HG03571 (cell line): Measurements from ENCODE around the gene TES.

Source experiments
- ATAC-seq: cut with Tn5 transposase; IDR thresholded peaks from one replicate; pipeline ENCODE4 v1.9.1; 2021; ENCODE audit not compliant: unreplicated experiment

The TES gene

DNA sequence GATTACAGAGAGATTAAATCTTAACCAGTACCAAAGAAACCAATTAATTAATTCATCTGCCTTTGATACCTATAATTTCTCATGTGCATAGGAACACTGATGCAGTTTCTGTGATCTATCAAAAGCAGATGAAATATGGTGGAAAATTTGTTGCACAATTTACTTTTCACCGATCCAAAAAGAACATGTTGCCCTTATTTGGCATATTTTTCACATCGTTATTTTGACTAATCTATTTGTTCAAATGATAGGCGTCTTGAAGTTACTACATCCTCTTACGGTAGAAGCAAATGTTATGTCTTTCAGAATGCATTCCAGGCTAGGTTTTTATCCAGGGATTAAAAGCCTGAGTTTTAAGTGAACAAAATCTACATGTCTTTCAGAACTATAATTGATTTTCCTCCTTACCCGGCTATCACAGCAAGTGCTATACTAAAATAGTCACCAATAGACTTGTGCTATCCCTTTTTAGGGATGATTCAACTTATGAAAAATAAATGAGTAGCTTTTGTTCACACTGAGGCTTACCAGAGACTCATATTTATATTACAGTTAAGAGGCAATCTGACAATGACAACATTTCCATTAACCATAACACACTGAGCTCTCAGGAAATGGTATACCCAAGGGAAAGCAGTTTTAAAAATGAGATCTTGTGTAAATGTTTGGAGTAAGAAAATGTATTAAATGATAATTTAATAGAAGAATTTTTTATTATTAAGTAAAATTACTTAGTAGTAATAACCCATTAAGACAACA lies 16.8 kb upstream of the TES start:
- no peak for ATAC-seq

DNA sequence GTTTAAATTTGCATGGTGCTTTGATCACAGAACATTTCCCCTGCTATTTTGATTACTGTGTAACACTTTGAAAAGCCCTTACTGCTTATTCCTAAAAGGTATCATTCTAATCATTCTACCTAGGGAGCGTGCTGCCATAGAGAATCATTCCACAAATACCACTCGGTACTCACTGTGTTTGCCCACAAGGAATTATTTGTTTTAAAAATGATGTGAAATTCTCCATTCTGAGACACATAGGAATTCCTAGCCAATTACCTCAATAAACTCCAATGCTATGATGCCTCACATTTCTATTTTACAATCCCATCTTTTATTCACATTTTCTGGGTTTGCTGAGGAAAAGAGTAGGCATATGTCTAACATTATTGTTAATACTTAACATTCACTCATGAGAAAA lies 16.2 kb upstream of the TES start:
- no peak for ATAC-seq

DNA sequence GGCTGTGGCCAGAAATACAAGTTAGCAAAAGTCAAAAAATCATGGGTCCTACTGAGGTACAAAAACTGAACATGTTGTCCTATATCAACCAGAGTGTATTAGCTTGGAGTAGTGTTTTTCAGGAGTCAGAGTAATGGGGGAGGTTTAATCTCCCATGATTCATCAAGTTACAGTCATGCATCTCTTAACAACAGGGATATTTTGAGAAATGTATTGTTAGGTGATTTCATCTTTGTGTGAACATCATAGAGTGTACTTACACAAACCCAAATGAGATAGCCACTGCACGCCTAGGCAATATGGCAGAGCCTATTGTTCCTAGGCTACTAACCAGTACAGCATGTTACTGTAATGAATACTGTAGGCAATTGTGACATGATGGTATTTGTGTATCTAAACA lies 14.9 kb upstream of the TES start:
- no peak for ATAC-seq

DNA sequence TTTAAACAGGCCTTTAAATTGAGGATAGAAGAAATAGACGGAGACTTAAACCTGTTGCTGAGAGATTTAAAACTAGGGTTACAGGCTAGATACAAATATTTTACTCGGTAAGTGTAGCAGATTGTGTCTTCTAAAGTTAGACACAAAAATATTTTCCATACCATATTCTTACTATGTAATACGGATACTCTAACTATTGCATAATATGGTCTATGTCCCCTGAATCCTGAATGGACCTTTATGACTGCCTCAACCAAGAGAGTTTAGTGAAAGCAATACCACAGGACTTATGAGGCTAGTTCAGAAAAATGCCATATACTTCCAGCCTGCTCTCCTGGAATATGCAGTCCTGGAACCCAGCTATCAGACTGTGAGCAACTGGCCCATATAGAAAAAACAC lies 13.4 kb upstream of the TES start:
- ATAC-seq, result no peak

DNA sequence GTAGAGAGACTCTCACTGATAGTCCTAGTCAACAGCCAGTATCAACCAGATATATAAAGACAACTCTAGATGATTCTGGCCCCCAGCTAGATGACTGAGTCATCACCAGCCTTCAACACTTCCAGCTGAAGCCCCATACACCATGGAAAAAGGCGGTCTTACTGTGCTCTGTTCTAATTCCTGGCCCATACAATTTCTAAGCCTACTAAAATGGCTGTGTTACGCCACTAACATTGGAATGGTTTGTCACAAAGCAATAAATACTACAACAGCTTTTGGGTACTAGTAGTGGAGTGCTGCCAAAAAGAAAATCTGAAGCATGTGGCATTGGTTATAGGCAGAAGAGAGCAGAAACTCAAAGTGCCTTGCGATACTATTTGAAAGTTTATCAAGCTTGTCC lies 13.0 kb upstream of the TES start:
- ATAC-seq, result no peak

DNA sequence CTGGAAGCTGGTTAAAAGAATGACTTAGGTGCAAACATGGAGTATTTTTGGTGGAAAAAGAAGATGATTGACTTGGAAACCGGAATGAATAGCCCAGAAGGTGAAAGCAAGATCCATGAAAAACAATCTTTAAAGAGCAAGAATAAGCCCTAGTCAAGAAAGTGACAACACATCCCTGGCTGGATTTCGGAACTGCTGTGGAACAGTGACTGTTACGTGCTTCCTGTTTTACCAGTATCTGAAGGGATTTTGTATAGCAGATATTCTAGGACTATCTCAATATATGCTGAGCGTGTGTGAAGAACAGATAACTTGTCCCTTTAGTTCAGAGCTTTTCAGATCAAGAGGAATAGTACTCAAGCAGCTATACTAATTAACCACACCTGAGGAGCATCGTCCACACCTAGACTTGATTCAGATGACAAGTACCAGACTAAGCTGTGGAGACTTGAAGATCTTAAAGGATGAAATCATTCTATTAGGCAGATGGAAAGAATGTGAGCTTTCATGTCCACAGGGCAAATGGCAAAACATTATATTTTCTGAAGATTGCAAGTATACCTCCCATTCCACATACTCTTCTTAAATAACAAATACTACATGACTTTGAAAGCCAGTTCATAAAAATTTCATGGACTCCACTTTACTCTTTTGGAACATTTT lies 11.5 kb upstream of the TES start:
- no peak for ATAC-seq

DNA sequence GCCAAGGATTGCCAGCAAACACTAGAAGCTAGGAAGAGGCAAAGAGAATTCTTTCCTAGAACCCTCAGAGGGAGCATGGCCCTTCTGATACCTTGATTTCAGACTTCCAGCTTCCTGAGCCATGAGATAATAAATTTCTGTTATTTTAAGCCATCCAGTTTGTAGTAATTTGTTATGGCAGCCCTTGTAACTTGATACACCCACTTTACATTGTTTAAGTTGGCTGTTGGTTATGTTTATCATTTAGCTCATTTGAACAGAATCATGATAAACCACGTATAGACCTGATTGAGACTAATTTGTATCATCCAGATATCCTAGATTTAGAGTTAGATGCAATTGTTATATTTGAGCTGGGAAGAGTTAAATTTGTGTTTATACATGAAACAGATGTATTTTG lies 9.4 kb upstream of the TES start:
- ATAC-seq, result no peak

DNA sequence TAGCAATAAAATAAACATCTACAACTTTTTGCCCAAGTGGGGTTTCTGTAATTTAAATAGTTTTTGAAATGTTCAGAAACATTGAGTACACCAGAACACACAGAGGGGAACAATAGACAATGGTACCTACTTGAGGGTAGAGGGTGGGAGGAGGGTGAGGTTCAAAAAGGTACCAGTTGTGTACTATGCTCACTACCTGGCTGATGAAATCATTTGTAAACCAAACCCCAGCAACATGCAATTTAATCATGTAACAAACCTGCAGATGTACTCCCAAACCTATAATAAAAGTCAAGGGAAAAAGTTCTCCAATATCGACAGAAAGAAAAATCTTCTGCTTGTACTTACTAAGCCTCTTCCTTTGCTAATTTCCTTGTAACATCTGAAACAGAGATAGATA lies 4.2 kb upstream of the TES start:
- no peak for ATAC-seq

DNA sequence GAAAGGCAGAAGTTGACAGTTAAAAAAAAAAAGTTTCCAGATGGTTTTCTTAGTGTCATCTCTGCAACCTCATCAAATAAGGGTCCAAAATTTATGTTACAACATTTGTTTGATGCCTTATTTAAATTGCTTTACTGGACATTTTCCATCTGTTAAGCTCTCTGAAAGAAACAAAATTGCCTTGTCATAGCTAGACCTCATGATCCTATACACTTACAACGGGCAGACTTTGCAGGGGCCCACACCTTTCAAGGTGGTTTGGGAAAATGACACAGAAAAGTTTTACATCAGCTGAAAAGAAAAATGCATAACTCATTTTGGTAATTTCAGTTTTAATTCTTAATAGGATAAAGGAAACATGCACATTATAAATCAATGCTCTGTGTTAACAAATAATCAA lies 1.4 kb upstream of the TES start:
- no peak for ATAC-seq

DNA sequence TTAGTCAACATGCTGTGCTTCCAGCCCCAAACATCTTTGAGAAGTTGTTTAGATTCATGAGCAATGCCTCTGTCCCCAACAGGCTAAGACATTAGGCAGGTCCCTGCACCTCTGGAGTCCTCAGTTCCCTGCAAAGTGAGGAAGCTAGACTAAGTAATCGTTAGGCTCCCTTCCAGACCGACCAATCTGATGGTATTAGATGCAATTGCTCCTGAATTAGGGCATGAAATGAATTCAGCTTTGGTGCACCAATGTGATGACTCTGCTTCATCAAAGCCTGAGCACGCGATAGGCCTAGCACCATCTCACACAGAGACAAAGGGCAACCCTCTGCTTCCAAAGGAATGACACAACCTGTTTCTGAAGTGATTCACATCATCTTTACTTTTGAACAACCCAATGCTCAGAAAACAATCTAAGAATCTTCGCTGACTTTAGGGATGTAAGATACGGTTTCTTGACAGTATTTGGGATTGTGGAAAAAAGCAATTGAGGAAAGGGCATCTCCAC lies 723 bp upstream of the TES start:
- ATAC-seq, result no peak

DNA sequence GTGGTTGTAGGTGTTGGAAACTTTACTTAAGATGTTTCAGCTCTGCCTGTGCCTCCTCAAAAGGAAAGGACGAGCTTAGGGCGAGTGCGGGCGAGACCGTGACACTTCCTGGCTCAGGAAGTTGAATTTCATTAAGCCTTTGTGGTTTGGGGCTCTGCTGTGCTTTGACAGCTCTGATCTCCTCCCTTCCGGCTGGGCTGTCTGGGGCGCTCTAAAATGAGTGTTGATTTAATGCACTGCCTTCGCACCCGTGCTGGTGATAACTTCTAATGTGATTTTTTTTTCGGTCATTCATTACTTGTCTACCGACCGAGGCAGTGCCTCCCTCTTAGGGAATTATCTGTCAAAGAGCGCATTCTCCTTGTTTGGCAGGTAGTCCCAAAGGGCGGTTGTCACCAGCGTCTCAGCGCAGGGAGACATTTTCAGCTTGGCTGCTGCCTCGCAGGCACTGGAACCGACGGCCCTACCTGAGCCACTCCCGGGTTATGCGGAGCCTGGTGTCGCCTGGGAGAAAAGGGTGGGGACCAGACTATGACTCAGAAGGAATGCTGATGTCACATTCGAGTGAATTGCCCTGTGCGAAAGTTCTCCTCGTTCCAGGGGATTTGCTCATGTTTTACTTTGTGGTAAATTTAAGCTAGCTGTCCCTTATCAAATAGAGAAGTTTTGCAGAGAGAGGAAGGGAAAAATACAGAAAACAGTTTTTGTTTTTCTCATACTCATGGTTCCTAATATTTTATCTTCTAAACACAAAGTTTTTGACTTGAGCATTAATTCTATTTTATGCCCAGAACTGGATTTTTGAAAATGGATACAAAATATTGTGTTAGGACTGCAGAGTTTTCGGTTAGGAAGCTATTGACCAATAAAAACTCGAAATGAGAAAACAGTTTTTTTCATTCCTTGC lies 920 bp downstream of the TES start:
- ATAC-seq, result peak; percentile 82

DNA sequence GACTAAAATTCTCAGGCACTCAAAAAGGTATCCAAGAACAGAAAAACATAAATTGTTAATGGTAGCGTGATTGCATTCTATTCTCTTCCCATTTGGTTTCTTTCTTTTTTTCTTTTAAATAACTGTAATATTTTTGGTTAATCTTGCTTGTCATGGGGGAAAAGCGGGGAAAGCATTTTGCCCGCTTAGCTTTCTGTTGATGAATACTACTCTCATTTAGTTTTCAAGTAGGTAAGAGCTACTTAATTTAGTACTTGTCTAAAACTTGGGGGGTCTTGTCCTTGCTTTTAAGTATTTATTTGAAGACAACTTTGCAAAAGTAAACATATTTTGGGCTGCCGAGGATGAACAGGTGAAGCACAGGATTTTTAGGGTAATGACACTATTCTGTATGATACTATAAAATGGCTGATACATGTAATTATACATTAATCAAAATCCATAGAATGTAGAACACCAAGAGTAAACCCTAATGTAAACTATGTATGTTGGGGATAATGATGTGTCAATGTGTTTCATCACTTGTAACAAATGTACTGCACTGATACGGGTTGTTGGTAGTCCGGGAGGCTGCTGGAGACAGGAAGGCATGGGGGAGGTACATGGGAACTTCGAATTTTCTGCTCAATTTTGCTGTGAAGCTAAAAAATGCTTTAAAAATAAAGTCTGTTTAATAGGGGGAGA lies 1.7 kb downstream of the TES start:
- ATAC-seq, result no peak

DNA sequence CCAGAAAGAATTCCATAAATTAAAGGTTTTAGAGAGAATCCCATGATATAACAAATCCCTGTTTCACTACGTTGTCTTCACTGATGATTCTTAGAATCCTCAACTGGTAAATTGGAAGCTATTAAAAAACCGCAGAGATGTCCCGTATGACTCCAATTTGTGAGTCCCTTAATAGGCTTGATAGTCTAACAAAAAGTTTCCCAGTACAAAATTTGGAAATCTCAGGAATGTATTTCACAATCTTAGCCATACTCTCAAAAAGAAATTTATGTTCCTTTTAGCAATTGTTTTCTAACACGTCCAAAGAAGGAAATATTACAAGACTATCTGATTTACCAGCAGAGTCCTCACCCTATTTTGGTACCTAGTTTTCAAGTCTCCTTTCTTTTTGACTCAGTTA lies 2.5 kb downstream of the TES start:
- no peak for ATAC-seq

DNA sequence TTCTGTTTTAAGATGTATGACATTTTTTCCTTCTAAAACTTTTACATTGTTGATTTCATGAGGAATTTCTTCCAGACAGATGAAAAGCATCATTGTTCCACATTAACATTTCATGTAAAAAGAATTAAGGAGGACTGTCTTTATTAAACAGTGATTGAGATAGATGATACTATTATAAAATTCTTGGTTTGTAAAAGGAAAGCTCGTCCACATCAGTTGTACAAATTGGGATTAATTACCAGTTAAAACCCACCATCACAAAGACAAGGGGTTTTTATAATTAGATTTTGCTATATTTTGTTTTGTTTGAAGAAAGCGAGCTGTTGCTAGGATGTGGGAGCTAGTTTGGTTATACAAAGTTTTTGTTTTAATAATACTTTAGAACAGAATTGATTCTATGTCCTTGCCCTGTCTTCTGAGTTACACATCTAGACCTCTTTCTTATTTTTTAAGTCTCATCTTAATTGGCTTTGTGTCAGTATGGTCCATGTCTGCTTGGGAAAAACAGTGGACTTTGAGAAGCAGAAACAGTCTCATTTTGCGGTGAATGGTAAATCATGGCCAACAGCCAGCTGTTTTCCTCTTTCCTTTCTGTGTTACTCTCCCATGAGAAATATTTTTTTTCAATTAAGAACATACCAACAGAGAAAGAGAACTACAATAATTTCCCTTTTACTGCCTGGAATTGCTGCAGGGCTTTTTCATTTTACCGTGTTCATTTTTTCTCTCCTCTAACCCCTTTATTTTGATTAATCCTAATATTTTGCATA lies 3.2 kb downstream of the TES start:
- no peak for ATAC-seq

DNA sequence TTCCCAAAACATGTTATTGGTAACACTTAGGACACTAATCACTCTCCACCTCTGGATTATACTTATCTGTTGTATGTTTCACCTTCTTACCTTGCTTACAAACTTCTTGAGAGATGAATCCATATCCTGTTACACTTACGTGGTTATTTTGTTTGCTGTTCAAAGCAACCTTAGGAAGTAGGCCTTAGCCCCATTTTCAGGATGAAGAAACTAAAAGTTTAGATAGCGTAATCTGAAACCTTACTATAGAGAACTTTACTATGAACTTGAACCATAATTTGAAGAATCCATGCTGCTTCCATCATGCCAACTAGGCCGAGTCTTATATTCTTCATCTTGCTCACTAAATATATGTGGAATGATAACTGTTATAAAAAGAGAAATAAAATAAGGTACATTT lies 4.6 kb downstream of the TES start:
- no peak for ATAC-seq

DNA sequence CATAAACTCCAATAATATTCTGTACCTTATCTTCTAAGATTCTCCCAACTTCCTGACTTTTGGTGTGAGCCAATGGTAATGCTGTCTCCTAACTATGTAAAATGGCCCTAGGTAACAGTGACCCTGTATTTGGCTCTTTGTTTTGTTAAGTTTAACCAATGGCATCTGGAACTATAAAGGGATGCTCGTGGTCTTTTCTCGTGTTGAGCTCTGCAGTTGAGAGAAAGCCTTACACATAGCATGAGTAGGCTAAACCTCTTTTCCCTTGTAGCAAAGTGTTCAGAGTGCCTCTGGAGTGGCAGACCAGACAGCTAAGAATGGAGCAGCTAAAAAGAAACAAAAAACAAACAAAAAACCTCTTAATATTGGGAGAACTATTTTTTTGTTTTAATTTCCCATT lies 5.2 kb downstream of the TES start:
- no peak for ATAC-seq

DNA sequence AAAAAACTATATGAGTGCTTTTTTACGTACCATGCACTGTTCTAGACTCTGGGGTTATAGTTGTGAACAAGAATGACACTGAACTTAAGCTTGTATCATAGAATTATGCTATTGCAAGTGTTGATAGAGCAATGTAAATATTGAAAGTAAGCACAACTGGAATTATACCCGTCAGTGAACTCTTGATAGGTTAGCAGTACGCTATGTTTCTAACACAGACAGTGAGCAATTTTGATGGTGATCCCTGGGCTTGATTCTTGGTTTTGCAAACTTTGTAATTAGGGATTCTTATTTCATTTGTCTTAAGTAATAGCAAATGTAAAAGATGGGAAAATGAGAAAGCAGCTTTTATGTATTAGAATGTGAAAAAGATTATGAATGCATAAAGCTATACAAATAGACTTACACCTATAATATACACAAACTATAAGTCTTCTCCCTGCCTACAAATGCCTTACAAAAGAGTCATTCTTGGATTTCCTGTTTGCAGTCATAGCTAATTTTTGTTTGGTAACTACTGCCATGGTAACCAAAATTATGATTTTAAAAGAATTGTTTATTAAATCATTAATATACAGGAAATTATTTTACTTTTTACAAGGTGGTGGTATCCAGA lies 6.7 kb downstream of the TES start:
- no peak for ATAC-seq

DNA sequence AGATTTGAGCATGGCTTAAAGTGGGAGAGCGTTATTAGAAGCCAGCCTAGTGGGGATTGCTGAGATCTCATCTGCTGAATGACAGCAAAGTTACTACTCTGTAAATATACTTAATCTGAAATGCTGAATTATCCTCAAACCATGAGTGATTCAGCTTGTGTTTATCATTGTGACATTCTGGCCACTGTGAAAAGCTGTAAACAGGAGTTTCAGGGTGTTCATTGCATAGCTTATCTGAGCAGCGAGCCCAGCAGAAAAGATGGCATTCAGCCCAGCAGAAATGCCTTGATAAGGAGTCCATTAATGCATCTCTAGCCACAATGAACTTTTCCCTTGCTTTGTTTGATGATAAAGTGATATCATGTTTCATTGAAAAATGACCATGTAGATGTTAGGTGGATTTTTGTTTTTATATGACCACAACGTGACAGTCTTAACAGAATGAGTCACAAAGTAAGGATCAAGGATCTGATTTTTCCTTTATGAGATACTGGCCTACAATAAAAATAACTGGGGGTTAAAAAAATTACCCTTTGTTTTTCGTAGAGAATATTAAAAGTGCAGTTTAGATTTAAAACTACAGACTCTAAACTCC lies 7.8 kb downstream of the TES start:
- no peak for ATAC-seq

DNA sequence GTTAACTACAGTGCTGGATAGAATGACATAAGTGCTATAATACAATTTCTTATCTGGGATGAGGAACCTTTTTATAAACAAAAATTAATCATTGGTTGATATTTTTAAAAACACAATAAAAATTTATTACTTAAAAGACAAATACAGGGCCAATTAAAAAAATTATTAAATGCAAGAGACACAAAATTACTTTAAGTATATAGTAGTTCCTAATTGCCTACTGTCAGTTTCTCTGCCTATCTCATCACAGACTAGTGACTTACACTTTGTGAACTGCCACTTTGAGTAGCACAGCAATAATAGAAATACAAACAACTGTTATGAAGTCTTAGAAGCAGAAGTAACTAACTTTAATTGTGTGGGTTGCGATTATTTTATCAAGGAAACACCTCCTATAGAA lies 8.4 kb downstream of the TES start:
- ATAC-seq, result no peak

DNA sequence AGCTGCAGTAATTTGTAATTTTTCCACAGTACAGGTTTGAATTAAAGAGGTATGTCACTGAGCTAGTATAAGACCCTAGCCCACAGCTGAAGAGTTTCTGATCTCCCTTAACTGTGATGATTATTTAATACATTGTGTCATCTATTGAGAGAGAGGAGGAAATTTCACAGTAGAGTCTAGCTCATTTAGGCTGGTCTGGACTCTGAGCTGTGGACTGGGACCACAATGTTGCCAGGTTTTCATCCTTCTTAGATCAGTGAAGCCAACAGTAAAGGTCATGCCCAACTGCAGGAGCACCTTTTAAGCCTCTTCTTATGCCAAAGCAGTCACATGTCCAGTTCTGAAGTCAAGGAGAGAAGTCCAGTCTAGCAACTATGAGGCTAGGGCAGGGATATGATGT lies 8.9 kb downstream of the TES start:
- no peak for ATAC-seq
